ENCODE measurements around the gene FAM13A. TPM values are rescaled to one million over a fixed set of nuclear protein-coding genes. Genes with fewer than 3 reads are reported as not detected.

The FAM13A gene
- total RNA-seq, 1 donor from 2014 or later: 68.5 TPM

- no peak for DNase-seq
Measured at GRCh38 chr4:88713782-88714181, 343.2 kb downstream of the FAM13A start.

GRCh38 chr4:88709989-88710388 lies 347.0 kb downstream of the FAM13A start:
- DNase-seq: no peak

GRCh38 chr4:88706574-88706973 lies 350.4 kb downstream of the FAM13A start:
- DNase-seq: peak; percentile 77

- DNase-seq: no peak
Measured at GRCh38 chr4:88705805-88706492, 351.0 kb downstream of the FAM13A start.

- no peak for DNase-seq
Measured at GRCh38 chr4:88705223-88705622, 351.8 kb downstream of the FAM13A start.

GRCh38 chr4:88702782-88703181 lies 354.2 kb downstream of the FAM13A start:
- DNase-seq: no peak

- DNase-seq: no peak
Measured at GRCh38 chr4:88698519-88698918, 358.5 kb downstream of the FAM13A start.

- peak; percentile 77 for DNase-seq
Measured at GRCh38 chr4:88697588-88698329, 359.2 kb downstream of the FAM13A start, which contains the start of gene NAP1L5. TSS of gene NAP1L5 (minus strand) at chr4:88697829. CDS start at chr4:88697754, 75 bp downstream.

- peak; percentile 50 for DNase-seq
Measured at GRCh38 chr4:88697141-88697540, 359.8 kb downstream of the FAM13A start.

GRCh38 chr4:88696630-88697029 lies 360.4 kb downstream of the FAM13A start:
- DNase-seq: peak; percentile 38

GRCh38 chr4:88693792-88694191 lies 363.2 kb downstream of the FAM13A start:
- no peak for DNase-seq

- DNase-seq: no peak
Measured at GRCh38 chr4:88690355-88690754, 366.6 kb downstream of the FAM13A start.

GRCh38 chr4:88681209-88681608 lies 375.8 kb downstream of the FAM13A start:
- no peak for DNase-seq

Small RNA genes lying within 50 kb of the gene (small RNA-seq; reads per million reads assigned to genes)
- not detected for gene RF02115 (ENCODE audit: low replicate concordance)
- gene RNU6-33P (ENCODE audit: low replicate concordance): not detected

Other genes starting within 250 kb of the FAM13A start
- 7.0 TPM for gene TIGD2, start 54.3 kb upstream of the FAM13A start, total RNA-seq